Mesothelial cell of epicardium (in vitro differentiated cells): ENCODE measurements around the gene CCDC138. TPM values are rescaled to one million over a fixed set of nuclear protein-coding genes. Genes with fewer than 3 reads are reported as not detected.
A peak's percentile ranks its signal among the peaks of the same experiment; 100 is the strongest.

Source experiments
- DNase-seq, 2 experiments: peaks; one replicate each; pipeline ENCODE4 v3.0.0; 2021; ENCODE audit warnings: low spot score in 2 of 2; ENCODE audit not compliant: unreplicated experiment in 2 of 2
- H3K27ac Mint-ChIP-seq: 2 replicates; pipeline ENCODE4 v1.8.0; 2021; ENCODE audit warnings: mixed read lengths
- H3K27me3 Mint-ChIP-seq: 2 replicates; pipeline ENCODE4 v1.8.0; 2021; ENCODE audit warnings: low read depth, mixed read lengths
- H3K36me3 Mint-ChIP-seq: 2 replicates; pipeline ENCODE4 v1.8.0; 2021; ENCODE audit warnings: mixed read lengths
- H3K4me1 Mint-ChIP-seq: 2 replicates; pipeline ENCODE4 v1.8.0; 2021; ENCODE audit warnings: mixed read lengths
- H3K4me3 Mint-ChIP-seq: 2 replicates; pipeline ENCODE4 v1.8.0; 2021; ENCODE audit warnings: mild to moderate bottlenecking, moderate library complexity, mixed read lengths
- H3K9me3 Mint-ChIP-seq: 2 replicates; pipeline ENCODE4 v1.8.0; 2021; ENCODE audit warnings: mixed read lengths
- CTCF ChIP-seq: fragments of 200-600 bp; sonication (generic); IDR thresholded peaks from one replicate; pipeline ENCODE4 v1.5.0; 2021; ENCODE audit warnings: antibody characterized with exemption; ENCODE audit not compliant: unreplicated experiment
- total RNA-seq: library from RNA; stranded (reverse); gene quantifications from 3 replicates; pipeline ENCODE4 v1.2.1, GENCODE V29; 2021

CCDC138 gene
- total RNA-seq, 1 donor from 2014 or later, result 22.6 TPM

GRCh38 chr2:108806371-108807113 lies 20.0 kb downstream of the CCDC138 start:
- peak overlapping the region; percentile 88 for H3K27ac Mint-ChIP-seq
- H3K27me3 Mint-ChIP-seq, result no peaks in the 10 kb centered on the region
- TF ChIP-seq CTCF, result no peak
- DNase-seq, result no peak
- peaks cover 22% of the 10 kb centered on the region for H3K4me1 Mint-ChIP-seq
- H3K4me3 Mint-ChIP-seq, result no peak overlapping the region
- H3K36me3 Mint-ChIP-seq, result peaks cover 44% of the 10 kb centered on the region
- H3K9me3 Mint-ChIP-seq, result peaks cover 29% of the 10 kb centered on the region

GRCh38 chr2:108809936-108810335 lies 23.4 kb downstream of the CCDC138 start:
- H3K9me3 Mint-ChIP-seq, result peaks cover 33% of the 10 kb centered on the region
- H3K27me3 Mint-ChIP-seq, result no peaks in the 10 kb centered on the region

GRCh38 chr2:108810993-108811957 lies 24.7 kb downstream of the CCDC138 start:
- peaks cover 58% of the 10 kb centered on the region for H3K36me3 Mint-ChIP-seq
- no peak overlapping the region for H3K27ac Mint-ChIP-seq

More at GRCh38 chr2:108809936-108810335, 23.4 kb downstream of the CCDC138 start:
- no peak for DNase-seq
- Mint-ChIP-seq H3K4me1 (peaks cover 16% of the 10 kb centered on the region), H3K36me3 (peaks cover 54% of the 10 kb centered on the region), H3K4me3 (no peak overlapping the region), H3K27ac (no peak overlapping the region)
- no peak for TF ChIP-seq CTCF

GRCh38 chr2:108813732-108814131 lies 27.2 kb downstream of the CCDC138 start:
- Mint-ChIP-seq H3K9me3 (peaks cover 27% of the 10 kb centered on the region), H3K4me3 (no peak overlapping the region), H3K36me3 (peaks cover 63% of the 10 kb centered on the region), H3K27me3 (no peaks in the 10 kb centered on the region), H3K27ac (no peak overlapping the region), H3K4me1 (no peaks in the 10 kb centered on the region)
- TF ChIP-seq CTCF, result no peak
- DNase-seq, result no peak

More at GRCh38 chr2:108810993-108811957, 24.7 kb downstream of the CCDC138 start:
- Mint-ChIP-seq H3K27me3 (no peaks in the 10 kb centered on the region), H3K9me3 (peaks cover 33% of the 10 kb centered on the region), H3K4me1 (peaks cover 9% of the 10 kb centered on the region), H3K4me3 (no peak overlapping the region)
- no peak for DNase-seq
- TF ChIP-seq CTCF, result no peak

- Mint-ChIP-seq H3K27ac (no peak overlapping the region), H3K27me3 (no peaks in the 10 kb centered on the region), H3K36me3 (peaks cover 66% of the 10 kb centered on the region), H3K4me1 (no peaks in the 10 kb centered on the region), H3K4me3 (no peak overlapping the region), H3K9me3 (peaks cover 27% of the 10 kb centered on the region)
- TF ChIP-seq CTCF, result no peak
- no peak for DNase-seq
Observed at GRCh38 chr2:108820482-108820881, 33.9 kb downstream of the CCDC138 start.
